PC-3 (cell line): ENCODE data around the gene PPT1.

Source experiments
- CTCF ChIP-seq: fragments of 300-600 bp; sonication (generic); conservative IDR thresholded peaks from 2 replicates; pipeline ENCODE4 v1.5.1; 2017; ENCODE audit warnings: antibody characterized with exemption, low read depth, mild to moderate bottlenecking, low read length
- EZH2 ChIP-seq: fragments of 300-600 bp; sonication (generic); IDR thresholded peaks from one replicate; pipeline ENCODE4 v1.6.1; 2017; ENCODE audit warnings: antibody characterized with exemption, mild to moderate bottlenecking, low read length; ENCODE audit not compliant: unreplicated experiment

GRCh38 chr1:40047769-40048168 lies 49.3 kb downstream of the PPT1 start:
- TF ChIP-seq CTCF = no peak
- TF ChIP-seq EZH2 = no peak
